HEK293 (cell line): ENCODE data around the gene EPDR1.

Experiments
- CTCF ChIA-PET: fragments of 350-600 bp; formaldehyde crosslinking; extraction: SDS; loops from one replicate; lab custom pipeline; 2021; ENCODE audit warnings: antibody characterized with exemption; lab: Yijun Ruan, JAX
- POLR2A ChIA-PET: fragments of 300-600 bp; formaldehyde crosslinking; extraction: SDS; loops from one replicate; lab custom pipeline; 2020; ENCODE audit warnings: antibody characterized with exemption, inconsistent platforms; lab: Yijun Ruan, JAX
- H3K27ac ChIP-seq: fragments of 200-500 bp; sonication (Bioruptor generic); 2 replicates; pipeline ENCODE4 v1.5.1; 2014; ENCODE audit warnings: low read depth, low read length, control low read depth, inconsistent platforms; ENCODE audit errors: extremely low read depth
- H3K36me3 ChIP-seq, 2 experiments: fragments of 200-500 bp in 1 of 2; sonication (Bioruptor generic) in 1 of 2; 1 replicate in 1 of 2; 2 replicates in 1 of 2; pipeline ENCODE4 v1.5.1; 2014 to 2017; ENCODE audit warnings: inconsistent platforms in 2 of 2, low read length in 2 of 2; ENCODE audit not compliant: control insufficient read depth in 2 of 2, insufficient read depth in 1 of 2
- H3K4me1 ChIP-seq: fragments of 200-500 bp; sonication (Bioruptor generic); 2 replicates; pipeline ENCODE4 v1.5.1; 2014; ENCODE audit warnings: mild to moderate bottlenecking, low read length, inconsistent platforms; ENCODE audit not compliant: control insufficient read depth, insufficient read depth
- H3K4me3 ChIP-seq: 2 replicates; pipeline ENCODE4 v1.5.1; 2011; ENCODE audit warnings: low read depth, mild to moderate bottlenecking, control low read depth, low read length, moderate library complexity
- H3K9me3 ChIP-seq: fragments of 200-500 bp; sonication (Bioruptor generic); 2 replicates; pipeline ENCODE4 v1.5.1; 2014; ENCODE audit warnings: low read depth, low read length, inconsistent platforms; ENCODE audit not compliant: control insufficient read depth, insufficient read depth
- KLF7 ChIP-seq: fragments of 450-650 bp; formaldehyde crosslinking; IDR thresholded peaks from 2 replicates; pipeline ENCODE4 v1.5.1; 2016; ENCODE audit warnings: missing biosample characterization, missing genetic modification characterization, borderline replicate concordance
- MEIS1 ChIP-seq: sonication (generic); formaldehyde crosslinking; IDR thresholded peaks from 2 replicates; pipeline ENCODE4 v1.8.1; 2022; ENCODE audit warnings: missing genetic modification reagents, mild to moderate bottlenecking, borderline replicate concordance
- ZNF157 ChIP-seq: fragments of 450-650 bp; formaldehyde crosslinking; IDR thresholded peaks from 2 replicates; pipeline ENCODE4 v1.5.1; 2016; ENCODE audit warnings: missing biosample characterization, missing genetic modification characterization
- ZNF202 ChIP-seq: fragments of 450-650 bp; formaldehyde crosslinking; IDR thresholded peaks from 2 replicates; pipeline ENCODE4 v1.5.1; 2016; ENCODE audit warnings: missing biosample characterization, missing genetic modification characterization, borderline replicate concordance
- ZNF341 ChIP-seq: fragments of 450-650 bp; formaldehyde crosslinking; IDR thresholded peaks from 2 replicates; pipeline ENCODE4; 2016; ENCODE audit warnings: low read depth, missing biosample characterization, missing genetic modification characterization
- ZNF404 ChIP-seq: fragments of 450-650 bp; formaldehyde crosslinking; IDR thresholded peaks from 2 replicates; pipeline ENCODE4 v1.5.1; 2017; ENCODE audit warnings: missing biosample characterization, missing genetic modification characterization

The EPDR1 gene

DNA sequence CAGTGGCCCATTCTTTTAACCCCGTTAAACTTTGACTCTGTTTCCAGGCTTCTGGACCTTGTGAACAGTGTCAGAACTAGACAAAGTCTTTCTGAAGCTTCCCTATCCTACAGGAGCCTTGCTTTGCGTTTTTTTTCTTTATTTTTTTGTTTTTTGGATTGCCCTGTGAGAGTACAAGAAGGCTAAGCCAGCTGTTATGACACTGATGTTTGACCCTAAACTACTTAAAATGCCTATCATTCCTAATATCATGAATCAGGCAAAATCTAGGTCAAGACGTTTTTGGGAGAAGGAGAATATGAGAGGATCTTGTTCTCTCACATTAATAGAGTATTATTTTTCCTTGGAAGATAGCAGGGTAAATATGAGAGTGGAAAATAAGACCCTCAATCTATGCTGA lies 79.8 kb downstream of the EPDR1 start:
- no peak overlapping the region for H3K4me3 ChIP-seq
- POLR2A ChIA-PET, result no interaction called here
- CTCF ChIA-PET, result interaction anchor here (1.2 kb wide), 1 partner anchor 98 kb away, joined by 3 read pairs; no protein-coding TSS in a partner anchor

More for the DNA sequence above, 79.8 kb downstream of the EPDR1 start:
- Histone ChIP-seq H3K9me3 (no peaks in the 10 kb centered on the region), H3K4me1 (no peaks in the 10 kb centered on the region), H3K27ac (no peak overlapping the region), H3K36me3 (no peaks in the 10 kb centered on the region)
- TF ChIP-seq ZNF341 (tag by site-specific recombination), result no peak
- TF ChIP-seq ZNF157 (tag by site-specific recombination), result no peak
- no peak for TF ChIP-seq MEIS1 (CRISPR knock-in tag)
- TF ChIP-seq ZNF202 (tag by site-specific recombination), result no peak
- TF ChIP-seq ZNF404 (tag by site-specific recombination), result no peak
- TF ChIP-seq KLF7 (tag by site-specific recombination), result no peak
